ENCODE results near the gene ECHS1.

Gene ECHS1

GRCh38 chr10:133329491-133330202 is 43.5 kb downstream of the ECHS1 start:
- TF ChIP-seq CTCF (IDR thresholded peaks at IDR 0.05; ENCODE audit: borderline replicate concordance, control extremely low read depth, extremely low read depth, insufficient read depth, missing control alignments): peak; percentile 94
- peak; percentile 92 for DNase-seq (ENCODE audit: low spot score)
- in situ Hi-C loops (cut with MboI; ENCODE audit: low sequenced_read_pairs, unreplicated experiment): no loop called here

DNA sequence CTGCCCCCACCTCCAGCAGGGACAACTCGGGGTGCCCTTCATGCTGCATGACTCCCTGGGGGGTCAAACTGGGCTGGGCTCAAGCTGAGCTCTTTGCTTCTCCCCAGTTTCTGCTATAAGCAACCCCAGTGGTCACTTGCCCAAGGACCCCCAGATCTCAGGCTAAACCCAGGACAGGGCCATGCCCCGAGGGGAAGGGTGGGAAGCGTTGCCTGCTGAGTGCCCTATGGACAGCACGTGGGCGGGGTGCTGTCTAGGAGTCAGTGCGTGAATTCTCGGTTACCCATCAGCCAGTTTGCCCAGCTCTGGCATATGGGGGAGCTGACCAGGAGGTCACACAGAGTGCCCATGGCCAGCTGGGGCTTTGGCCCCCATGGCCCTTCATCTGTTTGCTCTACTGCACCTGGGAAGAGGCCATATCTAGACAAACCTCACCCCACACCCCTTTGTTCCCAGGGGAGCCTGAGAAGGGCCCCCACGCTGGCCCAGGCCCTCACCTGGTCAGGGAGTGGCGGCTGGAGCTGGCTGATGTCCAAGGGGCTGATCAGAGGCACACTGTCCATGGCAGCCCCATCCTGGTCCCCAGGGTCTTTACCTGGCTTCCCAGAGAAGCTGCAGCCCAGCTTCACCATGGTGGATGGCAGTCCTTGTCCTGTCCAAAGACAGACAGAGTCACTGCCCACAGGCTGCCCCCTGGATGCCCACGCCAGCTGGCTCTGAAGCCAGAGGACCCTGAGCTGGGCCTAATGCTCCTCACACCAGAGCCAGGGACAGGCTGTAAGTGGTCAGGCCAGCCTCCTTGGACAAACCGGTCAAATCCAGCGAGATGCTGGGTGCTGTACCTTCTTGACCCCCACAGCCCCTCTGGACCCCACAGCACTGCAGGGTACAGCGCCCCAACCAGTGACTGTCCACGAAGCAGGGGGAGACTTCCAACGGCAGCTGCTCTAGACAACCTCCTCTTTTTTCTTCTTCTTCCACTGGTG is 44.5 kb downstream of the ECHS1 start:
- no peak for DNase-seq (ENCODE audit: low spot score)
- TF ChIP-seq CTCF (IDR thresholded peaks at IDR 0.05; ENCODE audit: borderline replicate concordance, control extremely low read depth, extremely low read depth, insufficient read depth, missing control alignments): no peak
- in situ Hi-C loops (cut with MboI; ENCODE audit: low sequenced_read_pairs, unreplicated experiment): no loop called here

DNA sequence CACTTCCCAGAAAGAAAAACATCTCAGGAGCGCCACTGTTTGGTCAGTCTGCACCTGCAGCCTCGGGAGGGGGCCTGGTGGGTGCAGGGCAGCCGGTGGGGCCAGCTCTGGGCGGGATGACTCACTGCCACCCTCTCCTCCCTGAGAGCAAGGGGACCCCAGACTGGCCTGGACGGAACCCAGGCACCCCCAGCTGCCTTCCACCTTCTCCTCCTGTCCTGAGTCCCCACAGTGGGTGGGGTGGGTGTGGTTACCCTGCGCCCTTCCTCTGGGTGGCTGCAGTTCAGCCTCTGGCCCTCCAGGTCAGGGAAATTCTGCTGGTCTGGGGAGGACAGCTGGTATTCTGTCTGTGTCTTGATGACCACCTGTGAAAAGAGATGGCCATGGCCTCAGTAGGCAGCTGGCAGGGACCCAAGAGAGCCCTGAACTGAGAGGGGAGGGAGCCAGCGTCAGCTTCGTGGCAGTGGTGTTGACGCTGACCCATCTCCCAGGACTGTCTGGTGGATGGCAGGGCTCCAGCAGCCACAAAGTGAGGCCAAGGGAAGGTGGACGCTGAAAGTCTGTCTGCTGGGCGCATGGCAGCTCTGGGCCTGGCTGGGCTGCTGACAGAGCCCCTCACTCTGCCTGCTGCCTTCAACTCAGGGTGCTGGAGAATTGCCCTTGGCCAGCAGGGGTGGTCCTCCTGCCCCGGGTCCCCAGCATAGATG is 45.4 kb downstream of the ECHS1 start:
- in situ Hi-C loops (cut with MboI; ENCODE audit: low sequenced_read_pairs, unreplicated experiment): no loop called here
- no peak for DNase-seq (ENCODE audit: low spot score)
- no peak for TF ChIP-seq CTCF (IDR thresholded peaks at IDR 0.05; ENCODE audit: borderline replicate concordance, control extremely low read depth, extremely low read depth, insufficient read depth, missing control alignments)

DNA sequence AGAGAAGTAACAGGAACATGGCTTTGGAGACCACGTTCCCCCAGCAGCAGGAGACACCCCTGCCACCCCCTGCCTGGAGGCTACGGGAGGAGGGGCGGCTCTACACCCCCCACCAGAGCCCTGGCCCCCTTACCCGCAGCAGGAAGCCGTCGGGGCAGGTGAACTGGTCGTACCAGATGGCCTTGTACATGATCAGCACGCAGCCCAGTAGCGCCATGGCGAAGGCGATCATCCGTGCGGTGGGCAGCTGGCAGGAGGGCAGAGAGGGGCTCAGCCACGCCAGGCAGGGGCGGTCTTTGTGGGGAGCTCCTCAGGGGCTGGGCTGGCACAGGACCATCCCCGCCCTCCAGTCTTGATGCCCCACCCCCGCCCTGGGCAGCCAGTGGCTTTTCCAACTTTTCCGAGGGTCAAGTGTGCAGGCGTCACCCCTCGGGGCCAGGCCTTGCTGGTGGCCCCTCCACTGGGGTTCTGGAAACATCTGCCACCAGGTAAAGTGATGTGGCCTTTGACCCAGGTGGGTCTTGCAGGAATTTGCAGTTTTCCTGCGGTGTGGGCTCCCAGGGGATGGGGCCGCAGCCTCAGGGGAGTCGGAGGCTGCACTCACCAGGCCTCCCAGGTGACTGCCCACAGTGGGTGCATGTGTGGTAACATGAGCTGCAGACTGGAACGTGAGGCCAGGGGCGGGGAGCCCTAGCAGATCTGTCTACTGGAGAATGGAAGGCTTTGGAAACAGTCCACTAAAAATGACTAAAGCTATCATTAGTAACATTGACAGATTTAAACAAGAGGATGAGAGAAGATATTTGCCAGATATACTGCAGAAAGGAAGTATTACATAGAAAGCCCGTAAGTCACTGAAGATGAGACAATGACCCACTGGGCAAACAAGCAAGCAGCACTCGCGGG is 46.2 kb downstream of the ECHS1 start:
- no peak for DNase-seq (ENCODE audit: low spot score)
- no peak for TF ChIP-seq CTCF (IDR thresholded peaks at IDR 0.05; ENCODE audit: borderline replicate concordance, control extremely low read depth, extremely low read depth, insufficient read depth, missing control alignments)
- in situ Hi-C loops (cut with MboI; ENCODE audit: low sequenced_read_pairs, unreplicated experiment): no loop called here

DNA sequence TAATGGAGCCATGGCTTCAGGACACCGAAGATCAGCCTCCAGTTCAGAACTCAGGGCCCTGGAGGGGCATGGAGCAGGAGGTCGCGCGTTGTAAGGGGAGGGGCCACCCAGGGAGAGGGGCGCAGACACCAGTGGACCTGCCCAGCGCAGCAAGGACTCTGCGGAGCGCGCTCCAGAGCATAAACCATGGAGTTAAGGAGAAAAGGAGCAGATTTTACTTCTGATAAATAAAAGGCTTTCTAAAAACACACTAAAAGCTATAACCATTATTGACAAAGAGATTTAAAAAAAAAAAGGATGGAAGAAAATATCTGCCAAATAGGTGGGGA is 47.0 kb downstream of the ECHS1 start:
- no peak for DNase-seq (ENCODE audit: low spot score)
- TF ChIP-seq CTCF (IDR thresholded peaks at IDR 0.05; ENCODE audit: borderline replicate concordance, control extremely low read depth, extremely low read depth, insufficient read depth, missing control alignments): no peak
- in situ Hi-C loops (cut with MboI; ENCODE audit: low sequenced_read_pairs, unreplicated experiment): no loop called here

Data from GM13976 (cell line).